HCT116 (cell line): ENCODE measurements around the gene SLC16A10. TPM values are rescaled to one million over a fixed set of nuclear protein-coding genes. Genes with fewer than 3 reads are reported as not detected.

Source experiments
- ATAC-seq: fragments of 200-7000 bp; cut with Tn5 transposase; 2 replicates; pipeline ENCODE4 v1.9.1; 2020; ENCODE audit warnings: mild to moderate bottlenecking, moderate library complexity
- BruUV-seq: library from RNA; stranded (reverse); fragments of 400-500 nt; replicated peaks from 2 replicates; lab custom pipeline; 2021; lab: Mats Ljungman, UMichigan
- CTCF ChIA-PET: fragments of 300-600 bp; sonication (Branson Sonifier 250); formaldehyde crosslinking; loops from one replicate; lab custom pipeline; 2021; ENCODE audit warnings: antibody characterized with exemption; lab: Charles Lee
- POLR2A ChIA-PET: fragments of 300-600, 350-600 bp; sonication (Branson Sonifier 250); formaldehyde crosslinking; loops from one replicate; lab custom pipeline; 2021; ENCODE audit warnings: antibody characterized with exemption; lab: Charles Lee
- RAD21 ChIA-PET, 2 experiments: fragments of 300-600 bp; sonication (Branson Sonifier 250); formaldehyde crosslinking; loops; one replicate each; lab custom pipeline; 2023; ENCODE audit warnings: low total read pairs in 2 of 2; ENCODE audit not compliant: uncharacterized antibody in 2 of 2, unreplicated experiment in 2 of 2, low non-redundant PET in 1 of 2; lab: Charles Lee
- DNase-seq: peaks from one replicate; pipeline ENCODE4 v3.0.0-alpha.2; 2010; ENCODE audit warnings: low read depth, low spot score
- H2AFZ ChIP-seq: fragments of 200-600 bp; shearing (Covaris generic), sonication (generic); 2 replicates; pipeline ENCODE4 v1.6.1; 2017; ENCODE audit warnings: low read depth, mixed run types, mixed read lengths, antibody characterized with exemption, low read length; ENCODE audit not compliant: poor library complexity, severe bottlenecking
- H3K27ac ChIP-seq: 2 replicates; pipeline ENCODE4 v1.5.1; 2012; ENCODE audit warnings: low read depth, low read length
- H3K27me3 ChIP-seq: fragments of 200-600 bp; sonication (generic); 2 replicates; pipeline ENCODE4 v1.6.1; 2016; ENCODE audit warnings: mixed run types, low read length, mixed read lengths; ENCODE audit not compliant: insufficient read depth
- H3K36me3 ChIP-seq, 2 experiments: fragments of 200-500 bp in 1 of 2; fragments of 200-600 bp in 1 of 2; sonication (Bioruptor generic) in 1 of 2; sonication (generic) in 1 of 2; 2 replicates each; pipeline versions ENCODE4 v1.5.1 to v1.6.1; 2014 to 2016; ENCODE audit warnings: low read length in 2 of 2, inconsistent platforms in 1 of 2, mixed read lengths in 1 of 2, mixed run types in 1 of 2; ENCODE audit not compliant: insufficient read depth in 2 of 2, control insufficient read depth in 1 of 2
- H3K4me1 ChIP-seq, 2 experiments: fragments of 200-600 bp in 1 of 2; sonication (generic) in 1 of 2; 2 replicates each; pipeline versions ENCODE4 v1.5.1 to v1.6.1; 2012 to 2017; ENCODE audit warnings: low read length in 2 of 2, inconsistent platforms in 1 of 2, mild to moderate bottlenecking in 1 of 2, mixed read lengths in 1 of 2, mixed run types in 1 of 2, moderate library complexity in 1 of 2; ENCODE audit not compliant: insufficient read depth in 2 of 2, control insufficient read depth in 1 of 2
- H3K4me2 ChIP-seq: fragments of 200-600 bp; sonication (generic); 2 replicates; pipeline ENCODE4 v1.6.1; 2017; ENCODE audit warnings: mixed run types, low read length, mixed read lengths
- H3K4me3 ChIP-seq, 2 experiments: fragments of 200-600 bp in 1 of 2; sonication (generic) in 1 of 2; replicated peaks in 1 of 2; 2 replicates each; pipeline ENCODE4 v1.5.1; 2011 to 2016; ENCODE audit warnings: low read length in 2 of 2, control low read depth in 1 of 2, low read depth in 1 of 2, mild to moderate bottlenecking in 1 of 2, mixed read lengths in 1 of 2, mixed run types in 1 of 2
- H3K79me2 ChIP-seq: fragments of 200-600 bp; sonication (generic); 2 replicates; pipeline ENCODE4 v1.6.1; 2017; ENCODE audit warnings: mild to moderate bottlenecking, mixed run types, low read length, moderate library complexity, mixed read lengths; ENCODE audit not compliant: insufficient read depth
- H3K9ac ChIP-seq: fragments of 200-600 bp; sonication (generic); 2 replicates; pipeline ENCODE4 v1.6.1; 2016; ENCODE audit warnings: low read length, mixed read lengths
- H3K9me2 ChIP-seq: fragments of 200-600 bp; sonication (generic), shearing (Covaris generic); 2 replicates; pipeline ENCODE4 v1.6.1; 2017; ENCODE audit warnings: mixed run types, mild to moderate bottlenecking, moderate library complexity; ENCODE audit not compliant: insufficient read depth
- H3K9me3 ChIP-seq, 2 experiments: fragments of 200-500 bp in 1 of 2; fragments of 200-600 bp in 1 of 2; sonication (Bioruptor generic) in 1 of 2; sonication (generic) in 1 of 2; 2 replicates each; pipeline ENCODE4 v1.6.1; 2014 to 2017; ENCODE audit warnings: low read length in 2 of 2, mixed read lengths in 2 of 2, inconsistent platforms in 1 of 2, low read depth in 1 of 2, mild to moderate bottlenecking in 1 of 2, mixed run types in 1 of 2, moderate library complexity in 1 of 2; ENCODE audit not compliant: control insufficient read depth in 1 of 2, insufficient read depth in 1 of 2
- H4K20me1 ChIP-seq: fragments of 200-600 bp; sonication (generic), shearing (Covaris generic); 2 replicates; pipeline ENCODE4 v1.6.1; 2017; ENCODE audit warnings: mixed run types, mild to moderate bottlenecking, moderate library complexity; ENCODE audit not compliant: insufficient read depth
- CBX3 ChIP-seq: IDR thresholded peaks from 2 replicates; pipeline ENCODE4 v1.6.1; 2012; ENCODE audit warnings: low read depth
- CEBPB ChIP-seq: IDR thresholded peaks from 2 replicates; pipeline ENCODE4 v1.6.1; 2012; ENCODE audit warnings: low read depth
- CTCF ChIP-seq, 3 experiments: fragments of 200-600 bp in 1 of 3; sonication (generic) in 1 of 3; IDR thresholded peaks in 2 of 3; conservative IDR thresholded peaks in 1 of 3; 2 replicates each; pipeline ENCODE4 v1.5.1; 2012 to 2017; ENCODE audit warnings: low read depth in 2 of 3, low read length in 2 of 3, antibody characterized with exemption in 1 of 3, borderline replicate concordance in 1 of 3, control low read depth in 1 of 3, mild to moderate bottlenecking in 1 of 3, mixed read lengths in 1 of 3, mixed run types in 1 of 3, moderate library complexity in 1 of 3; ENCODE audit not compliant: insufficient read depth in 1 of 3
- ELF1 ChIP-seq: IDR thresholded peaks from 2 replicates; pipeline ENCODE4 v1.6.1; 2012; ENCODE audit warnings: low read depth, borderline replicate concordance
- JUND ChIP-seq: IDR thresholded peaks from 2 replicates; pipeline ENCODE4 v1.6.1; 2012
- POLR2AphosphoS5 ChIP-seq: IDR thresholded peaks from 2 replicates; pipeline ENCODE4 v1.6.1; 2011; ENCODE audit warnings: mild to moderate bottlenecking, low read depth, low read length, moderate library complexity
- SP1 ChIP-seq: IDR thresholded peaks from 2 replicates; pipeline ENCODE4 v1.6.1; 2012; ENCODE audit warnings: low read depth
- TCF7L2 ChIP-seq: IDR thresholded peaks from 2 replicates; pipeline ENCODE4 v1.7.0; 2011; ENCODE audit warnings: borderline replicate concordance, inconsistent platforms; ENCODE audit not compliant: insufficient read depth, insufficient read length; ENCODE audit errors: extremely low read depth
- ZBTB33 ChIP-seq: IDR thresholded peaks from 2 replicates; pipeline ENCODE4 v1.6.1; 2011; ENCODE audit warnings: mild to moderate bottlenecking, low read length, moderate library complexity; ENCODE audit not compliant: insufficient replicate concordance; ENCODE audit errors: extremely low read depth
- ZFX ChIP-seq: fragments of 450-650 bp; IDR thresholded peaks from 2 replicates; pipeline ENCODE4 v1.6.1; 2017
- intact Hi-C: fragments of 100-400 bp; cut with micrococcal nuclease; formaldehyde crosslinking; loops from 2 replicates; pipeline ENCODE4 v1.10.0; 2022
- total RNA-seq: library from RNA; stranded (reverse); gene quantifications from one replicate; pipeline ENCODE4 v1.2.1, GENCODE V29; 2021; ENCODE audit not compliant: unreplicated experiment
- TF ChIP-seq, protein P1 (sequence below): IDR thresholded peaks from 2 replicates; pipeline ENCODE4 v1.6.1; 2012

Gene SLC16A10
- total RNA-seq, 1 experiment from 2014 or later, result 8.3 TPM

DNA sequence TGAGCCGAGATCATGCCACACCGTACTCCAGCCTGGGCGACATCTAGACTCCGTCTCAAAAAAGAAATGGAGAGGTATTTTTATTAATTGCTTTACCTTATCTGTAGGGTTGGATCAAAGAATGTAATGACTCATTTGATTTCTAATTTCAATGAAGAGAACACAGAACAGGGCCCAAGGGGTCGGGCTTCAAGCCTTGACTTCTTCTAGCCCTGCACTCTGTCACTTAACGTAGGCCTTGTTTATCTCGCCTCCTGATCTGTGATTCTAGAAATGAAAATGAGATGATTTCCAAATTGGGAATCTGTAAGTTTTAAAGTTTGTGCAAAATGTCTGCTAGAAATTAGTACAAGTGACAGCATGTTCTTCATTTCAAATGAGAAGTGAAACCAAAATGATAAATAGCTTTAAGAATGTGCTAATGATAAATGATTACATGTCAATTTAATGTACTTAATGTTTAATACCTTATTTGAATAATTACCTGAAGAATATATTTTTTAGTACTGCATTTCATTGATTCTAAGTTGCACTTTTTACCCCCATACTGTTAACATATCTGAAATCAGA is 180.5 kb downstream of the SLC16A10 start:
- no peak for TF ChIP-seq JUND
- no peak for TF ChIP-seq SP1
- no peak for TF ChIP-seq ZBTB33
- TF ChIP-seq ZFX, result no peak
- TF ChIP-seq TCF7L2, result no peak
- no peak for TF ChIP-seq CTCF (IDR thresholded peaks at IDR 0.05 in 2 of 3, conservative IDR thresholded peaks at IDR 0.05 in 1 of 3; ENCODE audit: borderline replicate concordance in 1 of 3, insufficient read depth in 1 of 3, low read depth in 2 of 3, low read length in 2 of 3)
- no peak for TF ChIP-seq CBX3
- no peak for TF ChIP-seq ELF1
- TF ChIP-seq POLR2AphosphoS5, result no peak
- TF ChIP-seq CEBPB, result no peak
- TF ChIP-seq, protein P1, sequence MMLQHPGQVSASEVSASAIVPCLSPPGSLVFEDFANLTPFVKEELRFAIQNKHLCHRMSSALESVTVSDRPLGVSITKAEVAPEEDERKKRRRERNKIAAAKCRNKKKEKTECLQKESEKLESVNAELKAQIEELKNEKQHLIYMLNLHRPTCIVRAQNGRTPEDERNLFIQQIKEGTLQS, result no peak
- Histone ChIP-seq H2AFZ (no peak overlapping the region), H3K4me2 (no peak overlapping the region), H3K36me3 (peaks cover 10 to 17% of the 10 kb centered on the region in 2 experiments), H3K4me3 (no peak overlapping the region), H3K9ac (no peak overlapping the region), H3K27me3 (no peaks in the 10 kb centered on the region), H3K4me1 (peaks cover 4 to 13% of the 10 kb centered on the region in 2 experiments; a peak in 3 of 4 replicates), H3K9me2 (no peaks in the 10 kb centered on the region), H3K27ac (no peak overlapping the region), H4K20me1 (no peaks in the 10 kb centered on the region), H3K79me2 (peaks cover 2% of the 10 kb centered on the region; the same call in 1 of the 2 replicates), H3K9me3 (no peaks in the 10 kb centered on the region)
- CTCF ChIA-PET, result no interaction called here
- intact Hi-C loops, result no loop called here
- DNase-seq (no peak), ATAC-seq (no peak)
- POLR2A ChIA-PET, result no interaction called here
- BruUV-seq, result no TSS peak
- RAD21 ChIA-PET, result no interaction called here
